ENCODE results near the gene SPG11. TPM values are rescaled to one million over a fixed set of nuclear protein-coding genes. Genes with fewer than 3 reads are reported as not detected.

Gene SPG11
- total RNA-seq, 1 donor from 2014 or later = 161 TPM

DNA sequence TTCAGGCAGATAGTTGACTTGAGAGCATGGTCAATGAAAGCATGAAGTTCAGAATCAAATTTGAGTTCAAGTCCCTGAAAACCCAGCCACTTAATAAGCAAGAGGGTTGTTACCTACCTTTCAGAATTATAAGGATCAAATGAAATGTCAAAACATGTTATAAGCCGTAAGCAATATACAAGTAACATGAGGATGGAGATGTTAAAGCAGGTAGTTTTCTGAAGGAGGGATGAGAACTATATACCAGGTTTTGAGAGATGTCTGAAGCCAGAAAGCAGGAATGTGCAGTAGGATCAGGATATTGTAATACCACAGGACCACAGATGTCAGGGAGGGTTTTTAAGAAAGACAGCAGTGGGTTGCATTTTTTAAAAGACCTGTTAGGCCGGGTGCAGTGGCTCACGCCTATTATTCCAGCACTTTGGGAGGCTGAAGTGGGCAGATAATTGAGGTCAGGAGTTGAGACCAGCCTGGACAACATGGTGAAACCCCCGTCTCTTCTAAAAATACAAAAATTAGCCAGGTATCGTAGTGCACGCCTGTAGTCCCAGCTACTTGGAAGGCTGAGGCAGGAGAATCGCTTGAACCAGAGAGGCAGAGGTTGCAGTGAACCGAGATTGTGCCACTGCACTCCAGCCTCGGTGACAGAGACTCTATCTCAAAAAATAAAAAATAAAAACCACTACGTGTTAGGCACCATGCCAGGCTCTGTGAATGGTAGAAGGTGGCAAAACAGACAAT lies 133.4 kb downstream of the SPG11 start:
- Mint-ChIP-seq H3K4me1 (peaks cover 4% of the 10 kb centered on the region), H3K36me3 (ENCODE audit: low read depth) (peaks cover 13% of the 10 kb centered on the region), H3K27me3 (no peaks in the 10 kb centered on the region), H3K27ac (peak overlapping the region; percentile 3), H3K4me3 (no peak overlapping the region), H3K9me3 (no peaks in the 10 kb centered on the region)
- intact Hi-C loops (cut with micrococcal nuclease) = no loop called here
- CTCF ChIA-PET = no interaction called here
- TF ChIP-seq, protein P1, sequence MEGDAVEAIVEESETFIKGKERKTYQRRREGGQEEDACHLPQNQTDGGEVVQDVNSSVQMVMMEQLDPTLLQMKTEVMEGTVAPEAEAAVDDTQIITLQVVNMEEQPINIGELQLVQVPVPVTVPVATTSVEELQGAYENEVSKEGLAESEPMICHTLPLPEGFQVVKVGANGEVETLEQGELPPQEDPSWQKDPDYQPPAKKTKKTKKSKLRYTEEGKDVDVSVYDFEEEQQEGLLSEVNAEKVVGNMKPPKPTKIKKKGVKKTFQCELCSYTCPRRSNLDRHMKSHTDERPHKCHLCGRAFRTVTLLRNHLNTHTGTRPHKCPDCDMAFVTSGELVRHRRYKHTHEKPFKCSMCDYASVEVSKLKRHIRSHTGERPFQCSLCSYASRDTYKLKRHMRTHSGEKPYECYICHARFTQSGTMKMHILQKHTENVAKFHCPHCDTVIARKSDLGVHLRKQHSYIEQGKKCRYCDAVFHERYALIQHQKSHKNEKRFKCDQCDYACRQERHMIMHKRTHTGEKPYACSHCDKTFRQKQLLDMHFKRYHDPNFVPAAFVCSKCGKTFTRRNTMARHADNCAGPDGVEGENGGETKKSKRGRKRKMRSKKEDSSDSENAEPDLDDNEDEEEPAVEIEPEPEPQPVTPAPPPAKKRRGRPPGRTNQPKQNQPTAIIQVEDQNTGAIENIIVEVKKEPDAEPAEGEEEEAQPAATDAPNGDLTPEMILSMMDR (IDR thresholded peaks at IDR 0.05) = no peak
- DNase-seq = no peak
- no peak for ATAC-seq (ENCODE audit: low read depth)
- POLR2A ChIA-PET = no interaction called here

GRCh38 chr15:44527241-44527640 lies 136.2 kb downstream of the SPG11 start:
- TF ChIP-seq, protein P1 (IDR thresholded peaks at IDR 0.05) = no peak
- no peak for DNase-seq
- intact Hi-C loops (cut with micrococcal nuclease) = no loop called here
- no peaks in the 10 kb centered on the region for H3K9me3 Mint-ChIP-seq
- no peak for ATAC-seq (ENCODE audit: low read depth)
- H3K27me3 Mint-ChIP-seq = no peaks in the 10 kb centered on the region
- no peak overlapping the region for H3K27ac Mint-ChIP-seq
- H3K4me1 Mint-ChIP-seq = peaks cover 2% of the 10 kb centered on the region
- no peak overlapping the region for H3K4me3 Mint-ChIP-seq
- peaks cover 34% of the 10 kb centered on the region for H3K36me3 Mint-ChIP-seq (ENCODE audit: low read depth)
- CTCF ChIA-PET = no interaction called here
- POLR2A ChIA-PET = interaction anchor here (2.3 kb wide), 1 partner anchor 10 kb away, joined by 7 read pairs; the partner anchor contains the start of gene EIF3J

DNA sequence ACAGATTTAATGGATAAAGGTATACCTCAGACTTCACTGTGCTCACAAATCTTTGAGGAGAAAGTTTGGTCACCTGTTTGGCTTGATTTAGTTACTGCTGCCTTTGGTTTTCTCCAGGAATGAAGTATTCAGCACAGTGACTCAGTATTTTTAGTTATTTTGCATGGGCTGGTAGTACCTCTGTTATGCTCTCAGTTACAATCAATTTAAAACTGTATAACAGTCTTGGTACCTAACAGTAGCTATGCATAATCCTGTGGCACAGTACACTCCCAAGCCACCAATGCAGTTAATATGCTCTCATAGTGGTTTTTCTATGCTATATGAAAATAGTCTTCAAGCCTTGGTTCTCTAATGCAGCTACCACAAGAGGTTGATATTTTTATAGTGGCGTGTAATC lies 138.4 kb downstream of the SPG11 start:
- Mint-ChIP-seq H3K9me3 (no peaks in the 10 kb centered on the region), H3K4me3 (no peak overlapping the region), H3K27ac (no peak overlapping the region), H3K4me1 (peaks cover 2% of the 10 kb centered on the region), H3K36me3 (ENCODE audit: low read depth) (peaks cover 47% of the 10 kb centered on the region), H3K27me3 (no peaks in the 10 kb centered on the region)
- DNase-seq (no peak), ATAC-seq (ENCODE audit: low read depth) (no peak)
- ChIA-PET CTCF (no interaction called here), POLR2A (interaction anchor here (0.7 kb wide), 1 partner anchor 10 kb away, joined by 4 read pairs; no protein-coding TSS in a partner anchor)
- TF ChIP-seq, protein P1 (IDR thresholded peaks at IDR 0.05) = no peak
- intact Hi-C loops (cut with micrococcal nuclease) = no loop called here

- Mint-ChIP-seq H3K4me3 (no peak overlapping the region), H3K36me3 (ENCODE audit: low read depth) (peaks cover 66% of the 10 kb centered on the region), H3K4me1 (no peaks in the 10 kb centered on the region), H3K9me3 (no peaks in the 10 kb centered on the region), H3K27ac (no peak overlapping the region), H3K27me3 (no peaks in the 10 kb centered on the region)
- ChIA-PET POLR2A (no interaction called here), CTCF (no interaction called here)
- TF ChIP-seq, protein P1 (IDR thresholded peaks at IDR 0.05) = no peak
- ATAC-seq (ENCODE audit: low read depth) (no peak), DNase-seq (no peak)
- intact Hi-C loops (cut with micrococcal nuclease) = no loop called here
These were observed 143.9 kb downstream of the SPG11 start for GRCh38 chr15:44519537-44519936.

- ChIA-PET POLR2A (no interaction called here), CTCF (no interaction called here)
- Mint-ChIP-seq H3K27ac (no peak overlapping the region), H3K36me3 (ENCODE audit: low read depth) (peaks cover 46% of the 10 kb centered on the region), H3K9me3 (no peaks in the 10 kb centered on the region), H3K4me3 (no peak overlapping the region), H3K27me3 (no peaks in the 10 kb centered on the region), H3K4me1 (no peaks in the 10 kb centered on the region)
- TF ChIP-seq, protein P1 (IDR thresholded peaks at IDR 0.05) = no peak
- ATAC-seq (ENCODE audit: low read depth) = no peak
- intact Hi-C loops (cut with micrococcal nuclease) = no loop called here
- DNase-seq = no peak
These were observed 147.0 kb downstream of the SPG11 start for GRCh38 chr15:44516436-44516835.

Other genes starting within 250 kb of the SPG11 start
- gene CTDSPL2, start 236.0 kb downstream of the SPG11 start, total RNA-seq = 44.6 and 46.8 TPM in 2 replicates
- 78.9 and 88.4 TPM in 2 replicates for gene EIF3J, start 126.5 kb downstream of the SPG11 start, total RNA-seq
- gene PATL2, start 47.7 kb upstream of the SPG11 start, total RNA-seq = 19.8 and 27.2 TPM in 2 replicates
- gene B2M, start 47.9 kb upstream of the SPG11 start, total RNA-seq = 3,396 and 3,707 TPM in 2 replicates
- 30.8 and 35.4 TPM in 2 replicates for gene TRIM69, start 72.9 kb upstream of the SPG11 start, total RNA-seq